ENCODE data around the gene PDE5A. TPM values are rescaled to one million over a fixed set of nuclear protein-coding genes. Genes with fewer than 3 reads are reported as not detected.

PDE5A gene
- total and polyA plus RNA-seq, 12 donors = 1.5 to 17.4 (median 9.9) TPM

DNA sequence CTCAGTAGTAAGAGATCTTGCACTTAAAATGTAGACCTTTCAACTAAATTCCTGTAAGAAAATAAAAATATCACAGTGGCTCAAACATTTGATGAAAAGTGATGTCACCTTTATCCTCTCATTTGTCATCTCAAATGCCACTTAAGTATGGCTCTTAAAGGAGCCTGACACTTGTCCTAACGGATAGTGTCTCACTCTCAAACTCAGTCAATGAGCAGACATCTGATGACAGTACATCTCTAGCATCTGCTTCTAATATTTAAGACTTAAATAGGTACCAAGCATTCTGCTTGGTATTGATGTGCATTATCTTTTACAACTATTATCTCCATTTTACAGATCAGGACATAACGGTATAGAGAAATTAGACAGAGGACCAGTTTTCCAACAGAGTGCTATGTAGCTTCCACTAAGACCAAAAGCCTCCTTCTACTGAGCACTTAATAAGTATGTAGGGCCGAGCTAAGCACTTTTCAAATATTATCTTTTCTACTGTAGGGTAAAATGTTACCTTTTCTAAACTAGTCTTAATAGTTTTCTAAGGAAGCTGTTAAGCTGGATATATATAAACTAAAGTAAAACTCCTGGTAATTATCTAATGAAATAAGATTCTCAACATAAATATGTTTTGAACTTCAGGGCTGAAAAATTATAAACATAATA lies 110.2 kb downstream of the PDE5A start:
- DNase-seq (no peak), ATAC-seq (peak in 6 of 8 donors; percentile 12 to 39 (median 30))
- Histone ChIP-seq H3K27ac (peak overlapping the region in 9 of 10 donors; percentile 7 to 73 (median 51)), H3K36me3 (peaks cover 0 to 100% (median 34%) of the 10 kb centered on the region in 9 donors), H3K4me1 (peaks cover 0 to 37% (median 12%) of the 10 kb centered on the region in 9 donors), H3K4me3 (no peak overlapping the region), H3K27me3 (no peaks in the 10 kb centered on the region), H3K9me3 (no peaks in the 10 kb centered on the region)
- intact Hi-C loops (cut with DNase I) = no loop called here
- WGBS, 2 donors = 77 to 81% methylated on average over 3 of the region's 3 CpGs
- TF ChIP-seq, protein P1, sequence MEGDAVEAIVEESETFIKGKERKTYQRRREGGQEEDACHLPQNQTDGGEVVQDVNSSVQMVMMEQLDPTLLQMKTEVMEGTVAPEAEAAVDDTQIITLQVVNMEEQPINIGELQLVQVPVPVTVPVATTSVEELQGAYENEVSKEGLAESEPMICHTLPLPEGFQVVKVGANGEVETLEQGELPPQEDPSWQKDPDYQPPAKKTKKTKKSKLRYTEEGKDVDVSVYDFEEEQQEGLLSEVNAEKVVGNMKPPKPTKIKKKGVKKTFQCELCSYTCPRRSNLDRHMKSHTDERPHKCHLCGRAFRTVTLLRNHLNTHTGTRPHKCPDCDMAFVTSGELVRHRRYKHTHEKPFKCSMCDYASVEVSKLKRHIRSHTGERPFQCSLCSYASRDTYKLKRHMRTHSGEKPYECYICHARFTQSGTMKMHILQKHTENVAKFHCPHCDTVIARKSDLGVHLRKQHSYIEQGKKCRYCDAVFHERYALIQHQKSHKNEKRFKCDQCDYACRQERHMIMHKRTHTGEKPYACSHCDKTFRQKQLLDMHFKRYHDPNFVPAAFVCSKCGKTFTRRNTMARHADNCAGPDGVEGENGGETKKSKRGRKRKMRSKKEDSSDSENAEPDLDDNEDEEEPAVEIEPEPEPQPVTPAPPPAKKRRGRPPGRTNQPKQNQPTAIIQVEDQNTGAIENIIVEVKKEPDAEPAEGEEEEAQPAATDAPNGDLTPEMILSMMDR (IDR thresholded peaks at IDR 0.05) = no peak

DNA sequence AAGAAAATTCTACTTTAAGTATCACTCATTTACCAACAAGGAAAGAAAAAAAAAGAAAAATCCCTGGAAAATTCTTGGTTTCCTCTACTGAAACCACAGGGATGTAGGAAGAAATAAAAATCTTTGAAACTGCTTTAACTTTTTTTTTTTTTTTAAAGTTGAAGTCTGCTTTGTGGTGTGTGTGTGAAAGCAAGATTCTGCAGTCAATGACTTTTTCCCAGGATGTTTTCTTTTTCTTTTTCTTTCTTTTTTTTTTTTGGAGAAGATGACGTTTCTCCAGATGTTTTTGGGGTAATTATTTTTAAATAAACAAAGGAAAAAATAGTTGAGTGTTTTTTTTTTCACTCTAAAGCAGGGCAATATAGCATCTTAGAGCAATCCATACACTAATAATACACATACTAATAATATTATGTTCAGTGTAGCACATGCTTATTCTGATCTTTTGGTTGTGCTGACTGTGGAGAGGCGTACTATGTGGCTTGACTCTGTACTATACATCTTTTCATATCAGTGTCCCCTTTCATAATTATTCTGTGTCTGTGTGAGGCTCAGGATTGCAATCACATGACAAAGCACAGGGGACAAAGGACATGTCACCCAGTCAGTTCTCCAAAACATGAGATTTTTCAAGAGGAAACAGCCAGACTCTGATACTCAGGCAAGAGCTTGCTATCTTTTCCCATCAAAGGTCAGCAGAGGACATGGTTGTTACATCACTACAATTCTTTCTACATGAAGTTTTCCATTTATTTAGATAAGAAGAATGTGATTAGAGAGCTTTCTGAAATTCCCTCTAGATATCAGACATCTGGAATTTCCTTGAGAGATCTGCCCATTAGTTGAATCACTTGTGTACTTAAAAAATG lies 111.0 kb downstream of the PDE5A start:
- peak in 1 of 2 donors; percentile 26 for DNase-seq
- Histone ChIP-seq H3K27ac (peak overlapping the region in 9 of 10 donors; percentile 7 to 73 (median 51)), H3K27me3 (no peaks in the 10 kb centered on the region), H3K4me1 (peaks cover 0 to 37% (median 12%) of the 10 kb centered on the region in 9 donors), H3K9me3 (no peaks in the 10 kb centered on the region), H3K36me3 (peaks cover 0 to 100% (median 40%) of the 10 kb centered on the region in 9 donors), H3K4me3 (no peak overlapping the region)
- 48 to 61% methylated on average over 2 of the region's 2 CpGs for WGBS, 2 donors
- TF ChIP-seq, protein P1 (IDR thresholded peaks at IDR 0.05) = no peak
- intact Hi-C loops (cut with DNase I) = no loop called here
- ATAC-seq = peak; percentile 57 to 87 (median 82)

DNA sequence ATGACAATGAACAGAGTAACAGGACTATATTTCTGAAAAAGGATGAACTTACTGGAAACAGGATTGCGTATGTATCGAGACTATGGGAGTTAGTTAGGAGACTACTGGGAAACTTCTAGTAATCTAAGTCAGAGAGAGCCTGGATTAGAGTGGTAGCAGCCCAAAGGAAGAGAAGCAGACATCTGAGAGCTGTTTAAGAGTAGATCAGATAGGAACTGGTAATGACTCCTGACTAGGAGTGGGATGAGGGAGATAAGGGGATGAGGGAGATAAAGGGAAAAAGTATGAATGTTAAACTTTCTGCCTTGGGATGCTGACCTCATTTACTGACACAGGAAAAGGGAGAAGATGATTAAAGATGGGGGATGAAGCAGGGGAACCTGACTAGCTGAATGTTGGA lies 116.2 kb downstream of the PDE5A start:
- ATAC-seq = no peak
- WGBS, 2 donors = 96% methylated on average over 2 of the region's 2 CpGs
- TF ChIP-seq, protein P1 (IDR thresholded peaks at IDR 0.05) = no peak
- DNase-seq = no peak
- intact Hi-C loops (cut with DNase I) = no loop called here
- Histone ChIP-seq H3K4me1 (peaks cover 0 to 28% (median 4%) of the 10 kb centered on the region in 9 donors), H3K36me3 (peaks cover 0 to 100% (median 47%) of the 10 kb centered on the region in 9 donors), H3K9me3 (no peaks in the 10 kb centered on the region), H3K4me3 (no peak overlapping the region), H3K27ac (peak overlapping the region in 1 of 10 donors; percentile 22), H3K27me3 (no peaks in the 10 kb centered on the region)

DNA sequence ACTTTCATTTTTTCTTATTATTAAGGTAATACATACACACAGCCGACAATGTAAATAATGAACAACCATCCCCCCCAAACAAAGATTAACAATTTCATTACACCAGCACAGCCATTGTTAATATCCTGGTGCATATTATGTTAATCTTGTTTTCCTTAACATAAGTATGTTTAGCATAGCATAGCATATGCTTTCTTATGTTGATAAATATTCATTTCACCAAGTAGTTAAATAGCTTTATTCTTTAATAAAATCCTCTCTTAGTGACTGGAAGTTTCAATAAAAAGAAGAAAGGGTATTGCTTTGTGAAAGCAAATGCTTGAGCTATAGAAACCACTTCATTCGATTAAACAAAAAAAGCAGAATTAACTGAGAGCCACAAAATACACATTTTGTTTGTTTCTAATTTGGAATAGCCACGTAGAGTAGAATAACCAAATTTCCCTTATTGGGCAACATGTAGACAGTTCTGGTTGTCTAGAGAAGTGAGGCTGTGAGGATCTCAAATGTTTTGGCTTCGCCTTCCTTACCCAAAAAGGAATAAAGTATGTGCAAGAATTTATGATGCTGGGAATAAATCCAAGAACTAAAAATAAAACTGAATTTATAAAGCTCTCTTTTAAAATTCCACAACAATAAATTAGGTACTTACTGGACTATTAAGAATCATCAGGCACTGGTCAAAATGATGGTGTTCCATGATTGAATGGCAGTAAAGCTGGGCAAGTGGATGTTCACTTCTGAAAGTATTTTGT lies 118.0 kb downstream of the PDE5A start:
- Histone ChIP-seq H3K4me3 (no peak overlapping the region), H3K4me1 (peaks cover 0 to 15% (median 4%) of the 10 kb centered on the region in 9 donors), H3K36me3 (peaks cover 0 to 100% (median 35%) of the 10 kb centered on the region in 9 donors), H3K27me3 (no peaks in the 10 kb centered on the region), H3K9me3 (no peaks in the 10 kb centered on the region), H3K27ac (peak overlapping the region in 3 of 10 donors; percentile 17 to 33 (median 31))
- DNase-seq (no peak), ATAC-seq (peak in 4 of 8 donors; percentile 38 to 54 (median 43))
- 69 to 74% methylated on average over 4 of the region's 4 CpGs for WGBS, 2 donors
- intact Hi-C loops (cut with DNase I) = no loop called here
- TF ChIP-seq, protein P1 (IDR thresholded peaks at IDR 0.05) = no peak
